IMR-90 (cell line): ENCODE results near the gene ARHGEF33.

Source experiments
- RAD21 ChIP-seq: IDR thresholded peaks from 2 replicates; pipeline ENCODE4 v1.6.1; 2012; ENCODE audit warnings: low read length, improper control_type of control experiment
- RCOR1 ChIP-seq: IDR thresholded peaks from 2 replicates; pipeline ENCODE4 v1.6.1; 2012; ENCODE audit warnings: mild to moderate bottlenecking, low read length, improper control_type of control experiment; ENCODE audit not compliant: insufficient replicate concordance

- no peak for TF ChIP-seq RAD21
- TF ChIP-seq RCOR1, result no peak
Measured at GRCh38 chr2:38981670-38982357, 92.1 kb downstream of the ARHGEF33 start.
